GM18526 (cell line): ENCODE measurements around the gene NLGN1.

Experiments used
- POLR2A ChIP-seq: IDR thresholded peaks from 3 replicates; pipeline ENCODE4 v1.6.1; 2011; ENCODE audit not compliant: insufficient read length; ENCODE audit errors: extremely low read depth

The NLGN1 gene

DNA sequence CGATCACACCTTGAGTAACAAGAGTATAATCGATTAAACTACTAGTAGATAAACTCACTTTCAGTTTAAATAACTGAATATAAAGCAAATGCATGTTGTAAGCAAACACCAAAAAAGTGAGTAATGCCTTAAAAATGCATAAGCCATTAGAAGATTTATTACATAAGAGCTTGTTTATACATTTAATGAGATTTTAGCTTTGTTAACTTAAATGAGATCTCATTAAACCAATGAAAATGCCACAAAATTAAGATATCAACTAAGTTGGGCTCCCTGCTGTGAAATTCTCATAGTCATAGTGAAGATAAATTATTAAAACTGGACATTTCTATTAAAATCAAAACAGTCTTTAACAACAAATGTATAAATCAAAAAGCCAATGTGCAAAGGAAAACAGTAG is 701.2 kb downstream of the NLGN1 start:
- no peak for TF ChIP-seq POLR2A

- TF ChIP-seq POLR2A, result no peak
Observed at GRCh38 chr3:174099724-174100123, 702.2 kb downstream of the NLGN1 start.

DNA sequence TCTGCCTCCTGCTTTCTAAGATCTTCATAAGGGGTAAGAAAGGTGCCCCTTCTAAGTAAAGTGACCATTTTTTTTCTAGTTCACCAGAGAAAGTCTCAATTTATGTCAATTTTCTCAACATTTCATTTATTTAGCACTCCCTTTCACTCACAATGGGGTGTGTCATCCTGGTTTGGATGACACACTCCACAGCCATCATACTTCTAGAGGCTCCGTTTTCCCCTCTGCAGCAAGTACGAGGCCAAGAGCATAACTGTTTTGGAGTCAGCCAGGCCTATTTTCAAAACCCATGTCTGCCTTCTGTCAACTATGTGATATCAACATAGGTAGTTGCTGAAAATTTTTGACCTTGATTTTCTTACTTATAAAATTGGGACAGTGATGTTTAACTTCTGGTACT is 703.2 kb downstream of the NLGN1 start:
- TF ChIP-seq POLR2A, result no peak

- no peak for TF ChIP-seq POLR2A
Observed at GRCh38 chr3:174101244-174101643, 703.7 kb downstream of the NLGN1 start.

DNA sequence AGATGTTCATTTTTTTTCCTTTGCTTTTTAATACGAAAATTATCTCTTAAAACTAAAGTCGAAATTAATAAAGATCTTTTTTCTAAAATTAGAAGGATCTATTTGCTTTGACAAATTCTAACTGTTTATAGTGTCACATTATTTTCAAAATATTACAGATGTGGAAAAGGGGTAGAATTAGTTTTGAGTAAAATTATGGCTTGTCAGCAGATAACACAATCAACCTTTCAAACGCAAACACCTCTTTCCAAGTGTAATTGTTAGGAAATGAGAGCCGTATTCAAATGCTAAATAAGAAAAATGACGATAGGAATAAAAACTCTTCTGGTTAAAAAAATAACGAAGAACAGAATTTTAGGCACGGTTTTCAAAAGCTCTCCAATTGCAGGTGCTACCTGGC is 704.7 kb downstream of the NLGN1 start:
- TF ChIP-seq POLR2A, result no peak

GRCh38 chr3:174102866-174103265 is 705.3 kb downstream of the NLGN1 start:
- TF ChIP-seq POLR2A, result no peak

- TF ChIP-seq POLR2A, result no peak
Observed at GRCh38 chr3:174110761-174111160, 713.2 kb downstream of the NLGN1 start.

DNA sequence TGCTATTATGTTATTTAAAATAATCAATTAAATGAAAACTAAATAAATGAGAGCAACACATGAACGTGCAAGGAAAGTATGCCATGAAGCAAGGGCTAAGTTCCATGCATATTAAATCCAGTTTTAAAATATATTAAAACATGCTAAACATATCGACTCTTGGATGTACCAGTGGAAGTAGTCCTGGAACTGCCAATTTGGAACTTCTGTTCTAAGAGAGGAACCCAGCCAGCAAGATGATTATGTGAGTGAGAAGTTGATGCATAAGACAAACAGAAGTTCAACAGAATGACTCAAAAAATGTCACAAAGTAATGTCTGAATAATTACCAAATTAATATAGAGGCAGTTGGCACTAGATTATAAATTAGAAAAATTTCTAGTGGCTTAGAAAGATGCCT is 714.2 kb downstream of the NLGN1 start:
- TF ChIP-seq POLR2A, result no peak

GRCh38 chr3:174116421-174116820 is 718.9 kb downstream of the NLGN1 start:
- TF ChIP-seq POLR2A, result no peak

DNA sequence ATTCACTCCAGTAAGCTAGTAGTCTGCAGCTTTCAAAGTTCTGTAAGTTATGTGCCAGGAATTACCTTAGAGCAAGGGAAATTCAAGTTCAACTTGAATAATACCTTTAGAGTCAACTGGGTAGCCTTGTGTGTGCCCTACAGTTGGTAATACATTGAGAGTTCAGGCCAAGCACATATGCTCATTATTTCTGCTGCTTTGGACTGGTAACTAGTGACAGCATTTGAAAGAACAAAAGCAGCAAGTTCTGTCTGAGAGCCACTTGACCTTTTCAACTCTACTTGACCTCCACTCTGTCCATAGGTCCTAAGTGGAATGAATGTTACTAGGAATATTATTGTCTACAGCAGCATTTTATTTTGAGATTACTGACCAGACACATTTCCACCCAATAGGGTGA is 723.5 kb downstream of the NLGN1 start:
- no peak for TF ChIP-seq POLR2A

DNA sequence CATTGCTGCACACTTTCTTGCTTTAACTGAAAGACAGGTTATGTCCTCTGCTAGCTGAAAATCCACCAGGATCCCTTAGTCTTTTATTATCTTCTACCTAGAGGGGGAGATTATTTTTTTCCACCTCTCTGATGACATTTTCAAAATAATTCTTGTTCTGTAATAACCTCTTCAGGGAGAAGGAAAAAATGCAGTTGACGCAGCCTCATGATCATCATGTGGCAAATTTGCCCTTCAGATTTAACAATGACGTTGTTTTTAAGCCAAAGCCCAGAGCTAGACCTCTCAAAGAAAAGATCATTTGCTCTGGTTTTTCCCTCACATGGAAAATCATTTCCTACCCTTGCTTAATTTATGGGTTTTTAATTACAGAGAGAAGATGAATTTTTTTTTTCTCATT is 724.9 kb downstream of the NLGN1 start:
- no peak for TF ChIP-seq POLR2A

GRCh38 chr3:174125267-174125824 is 727.8 kb downstream of the NLGN1 start:
- no peak for TF ChIP-seq POLR2A

DNA sequence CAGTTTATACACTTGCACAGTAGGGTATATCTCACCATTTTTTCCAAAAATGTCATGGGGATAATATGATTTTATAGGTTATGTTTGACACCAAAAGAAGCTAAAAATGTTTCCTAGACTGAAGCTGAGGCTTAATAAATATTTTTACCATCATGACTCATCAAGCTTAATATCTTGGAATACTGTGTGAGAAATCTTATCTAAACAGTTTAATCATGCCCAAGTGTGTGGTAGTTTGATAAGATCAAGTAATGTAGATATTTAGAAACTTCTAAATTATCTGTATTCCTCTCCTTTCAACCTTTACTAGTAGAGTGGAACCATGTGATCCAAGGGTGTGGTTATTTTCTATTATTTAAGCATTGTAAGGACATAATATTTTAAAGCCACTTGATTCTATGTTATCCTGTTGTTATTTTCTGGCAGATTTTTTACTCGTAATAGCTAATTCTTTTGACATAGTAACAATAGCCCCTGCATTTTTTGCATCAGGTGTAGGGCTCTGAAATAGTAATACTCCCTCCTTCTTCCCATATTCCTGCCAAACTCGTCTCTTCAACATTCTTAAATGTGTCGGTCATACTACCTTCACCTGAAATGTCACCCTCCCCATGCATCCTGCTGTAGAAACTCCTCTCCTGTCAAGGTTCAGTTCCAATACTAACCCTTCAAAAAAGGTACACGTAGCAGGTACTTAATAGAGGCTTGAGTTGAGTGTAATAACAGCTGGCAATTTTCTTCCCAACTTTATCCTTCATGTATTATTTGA is 729.6 kb downstream of the NLGN1 start:
- TF ChIP-seq POLR2A, result no peak

DNA sequence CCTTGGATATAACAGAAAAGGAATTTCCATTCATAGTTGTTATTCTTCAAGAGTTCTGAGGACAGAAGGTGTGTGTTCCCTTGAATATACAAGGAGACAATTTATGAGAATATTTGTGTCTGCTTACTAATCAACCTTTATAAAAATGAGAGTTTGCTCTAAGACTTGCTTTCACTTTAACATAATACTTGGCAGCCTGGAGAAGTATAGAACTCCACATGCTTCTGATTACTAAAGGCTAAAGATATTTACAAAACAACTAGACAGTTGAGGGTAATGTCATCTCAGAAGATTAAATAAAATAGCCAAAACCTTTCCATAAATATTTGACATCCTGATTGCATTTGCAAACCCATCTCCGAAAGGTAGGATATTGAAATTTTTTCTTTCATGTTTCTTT is 734.5 kb downstream of the NLGN1 start:
- TF ChIP-seq POLR2A, result no peak

DNA sequence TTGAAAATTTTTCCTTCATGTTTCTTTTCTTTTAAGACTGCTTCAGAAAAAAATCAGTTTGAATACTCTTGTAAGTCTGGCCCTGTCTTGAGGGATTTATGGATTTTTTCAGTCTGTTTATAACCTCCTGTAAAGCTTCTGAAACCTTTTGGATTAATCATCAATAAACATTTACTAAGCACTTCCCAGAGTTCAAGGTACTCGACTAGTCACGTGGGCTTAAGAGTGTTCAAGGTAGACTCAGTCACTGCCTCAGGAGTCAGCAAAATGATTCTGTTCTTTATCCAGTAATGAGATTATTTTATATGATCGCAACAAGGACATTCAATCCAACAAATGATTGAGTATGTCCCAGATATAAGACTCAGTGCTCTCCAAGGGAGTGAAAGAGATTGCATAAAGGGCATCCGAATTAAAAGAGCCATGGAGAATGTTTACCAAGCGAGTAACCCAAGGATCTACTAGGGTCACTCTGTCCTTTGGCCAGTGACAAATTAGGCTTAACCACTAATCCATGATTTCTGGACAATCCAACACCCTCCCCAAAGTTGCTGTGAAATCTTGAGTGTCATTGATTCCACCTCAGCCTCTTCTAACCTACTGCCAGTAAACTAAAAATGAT is 735.0 kb downstream of the NLGN1 start:
- TF ChIP-seq POLR2A, result no peak

- TF ChIP-seq POLR2A, result no peak
Observed at GRCh38 chr3:174146008-174146407, 748.5 kb downstream of the NLGN1 start.
